UCSD-AML1 (cell line): Measurements from ENCODE around the gene TAOK2.

Source experiments
- DNase-seq: peaks from one replicate; lab custom pipeline; 2025; ENCODE audit not compliant: unreplicated experiment; lab: John Stamatoyannopoulos, UW

The TAOK2 gene

GRCh38 chr16:29963021-29963743 lies 10.5 kb upstream of the TAOK2 start:
- DNase-seq, result no peak

- DNase-seq, result no peak
Measured at GRCh38 chr16:29968205-29968604, 5.5 kb upstream of the TAOK2 start.

GRCh38 chr16:29971304-29971703 lies 2.4 kb upstream of the TAOK2 start:
- DNase-seq, result no peak

GRCh38 chr16:29972500-29972899 lies 1.2 kb upstream of the TAOK2 start:
- DNase-seq, result no peak

GRCh38 chr16:29972992-29973383 lies 680 bp upstream of the TAOK2 start:
- no peak for DNase-seq

GRCh38 chr16:29974291-29975133 lies 844 bp downstream of the TAOK2 start:
- peak; percentile 34 for DNase-seq

GRCh38 chr16:29975134-29975538 lies 1.5 kb downstream of the TAOK2 start:
- DNase-seq, result no peak

GRCh38 chr16:29975811-29976511 lies 2.3 kb downstream of the TAOK2 start:
- DNase-seq, result no peak

GRCh38 chr16:29977063-29977825 lies 3.6 kb downstream of the TAOK2 start:
- DNase-seq, result no peak

GRCh38 chr16:29978081-29978480 lies 4.4 kb downstream of the TAOK2 start:
- no peak for DNase-seq

GRCh38 chr16:29978564-29979270 lies 5.0 kb downstream of the TAOK2 start:
- DNase-seq, result no peak

- DNase-seq, result no peak
Measured at GRCh38 chr16:29982560-29983419, 9.1 kb downstream of the TAOK2 start.

- no peak for DNase-seq
Measured at GRCh38 chr16:29983420-29984136, 9.9 kb downstream of the TAOK2 start.

- no peak for DNase-seq
Measured at GRCh38 chr16:29984137-29984763, 10.6 kb downstream of the TAOK2 start.

- no peak for DNase-seq
Measured at GRCh38 chr16:29984764-29985147, 11.1 kb downstream of the TAOK2 start.

GRCh38 chr16:29985271-29985811 lies 11.7 kb downstream of the TAOK2 start:
- DNase-seq, result no peak

- no peak for DNase-seq
Measured at GRCh38 chr16:29986231-29986630, 12.6 kb downstream of the TAOK2 start.

- DNase-seq, result no peak
Measured at GRCh38 chr16:29986931-29987330, 13.3 kb downstream of the TAOK2 start.
